ENCODE measurements around the gene BRD2. TPM values are rescaled to one million over a fixed set of nuclear protein-coding genes. Genes with fewer than 3 reads are reported as not detected.
"Not testable (repeated sequence)": the region's sequence is repeated elsewhere in the genome, so short reads cannot be mapped to it uniquely, and the experiment has no call there.

The BRD2 gene
- total RNA-seq (ENCODE audit: insufficient read depth, low replicate concordance), result 73.7 TPM

DNA sequence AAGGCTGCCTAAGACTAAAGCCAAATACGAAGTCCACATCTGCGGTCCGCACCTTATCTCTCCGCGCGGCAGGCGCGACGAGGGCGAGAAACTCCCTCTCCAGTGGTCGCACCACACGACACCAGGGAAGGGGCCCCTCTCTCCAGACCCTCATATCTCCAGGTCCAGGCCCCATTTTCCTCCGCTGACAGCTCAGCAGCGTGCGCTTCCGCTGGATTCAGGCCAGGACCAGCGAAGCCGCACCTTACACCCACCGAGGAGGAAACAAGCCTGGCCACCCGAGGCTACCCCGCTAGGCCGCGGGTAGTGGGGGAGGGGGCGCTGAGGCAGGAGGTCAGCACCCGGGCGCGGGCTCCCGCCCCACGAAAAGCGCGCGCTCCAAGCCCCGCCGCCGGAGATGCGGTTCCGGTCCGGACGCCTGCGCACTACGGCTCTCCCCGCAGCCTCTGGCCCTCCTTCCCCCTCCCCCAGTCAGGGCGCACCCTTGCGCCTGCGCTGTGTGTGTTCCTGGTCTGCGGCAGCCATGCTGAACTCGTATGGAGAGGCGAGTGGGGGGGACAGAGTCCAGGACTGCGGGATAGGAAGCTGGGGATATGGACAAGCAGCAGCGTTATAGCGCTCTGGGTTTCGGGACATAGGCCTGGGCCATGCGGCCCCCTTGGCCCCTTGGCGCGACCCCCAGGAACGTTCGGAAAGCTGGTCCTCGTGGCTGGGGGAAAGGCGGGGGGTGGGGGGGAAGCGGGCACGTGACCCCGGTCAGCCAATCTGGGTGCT, at the start of gene BRD2:
BRD2 (plus strand) TSS at position 502 of the 774 bp plus-strand sequence. CDS start 4,305 bp downstream, outside the sequence.
- DNase-seq (ENCODE audit: low spot score), result peak; percentile 99

DNA sequence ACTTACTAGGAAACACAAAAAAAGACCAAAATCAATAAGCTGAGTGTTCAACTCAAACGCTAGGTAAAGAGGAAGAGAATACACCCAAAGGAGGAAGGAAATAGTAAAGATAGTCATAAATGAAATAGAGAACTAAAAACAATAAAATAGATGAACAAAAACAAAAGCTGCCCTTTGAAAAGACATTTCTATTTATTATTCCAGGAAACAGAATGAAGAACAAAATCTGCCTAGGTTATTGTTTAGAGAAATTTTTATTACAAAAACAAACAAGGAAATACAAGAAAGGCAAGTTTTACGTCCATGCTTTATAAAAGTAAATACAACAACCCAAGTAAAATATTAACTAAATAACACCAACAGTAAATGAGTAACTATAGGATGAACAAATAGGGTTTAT, 47.7 kb upstream of the BRD2 start:
- no peak for DNase-seq (ENCODE audit: low spot score)

DNA sequence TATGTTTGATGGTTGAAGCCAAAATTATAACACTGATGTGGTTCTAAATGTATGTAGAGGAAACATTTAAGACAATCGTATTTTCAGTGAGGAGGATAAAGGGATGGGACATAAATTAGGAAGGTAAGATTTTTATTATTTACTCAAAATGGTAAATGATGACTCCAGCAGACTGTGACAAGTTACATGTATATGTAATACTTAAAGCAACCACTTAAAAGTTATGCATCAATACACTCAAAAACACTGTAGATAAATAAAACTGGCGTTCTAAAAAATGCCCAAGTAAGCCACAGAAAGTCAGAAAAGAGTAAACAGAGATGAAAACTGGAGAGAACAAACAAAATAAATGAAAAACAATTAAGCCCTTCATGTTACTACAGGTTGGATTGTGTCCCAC, 46.3 kb upstream of the BRD2 start:
- no peak for DNase-seq (ENCODE audit: low spot score)

DNA sequence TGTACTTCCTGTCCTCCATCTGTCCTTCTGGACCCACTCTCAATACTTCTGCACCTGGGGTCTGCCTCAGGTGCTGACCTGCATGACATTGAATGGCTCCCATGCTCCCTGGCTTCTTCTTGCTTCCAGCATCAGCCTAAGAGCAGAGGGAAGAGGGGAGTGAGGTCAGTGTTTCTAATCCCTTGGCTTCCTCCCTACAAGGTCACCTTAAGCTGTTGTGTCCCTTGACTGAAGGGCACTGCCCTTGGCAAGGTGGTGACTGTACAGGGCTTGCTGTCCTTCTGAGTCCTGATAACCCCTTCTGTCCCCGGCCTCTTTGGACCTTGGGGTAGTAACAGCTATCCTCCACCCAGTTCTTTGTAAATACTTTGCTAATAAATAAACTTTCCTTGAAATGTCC, 37.2 kb upstream of the BRD2 start:
- no peak for DNase-seq (ENCODE audit: low spot score)

- no peak for DNase-seq (ENCODE audit: low spot score)
These were observed 36.1 kb upstream of the BRD2 start for GRCh38 chr6:32932132-32932868.

- DNase-seq (ENCODE audit: low spot score), result peak; percentile 75
These were observed 34.7 kb upstream of the BRD2 start for GRCh38 chr6:32933661-32934085.

DNA sequence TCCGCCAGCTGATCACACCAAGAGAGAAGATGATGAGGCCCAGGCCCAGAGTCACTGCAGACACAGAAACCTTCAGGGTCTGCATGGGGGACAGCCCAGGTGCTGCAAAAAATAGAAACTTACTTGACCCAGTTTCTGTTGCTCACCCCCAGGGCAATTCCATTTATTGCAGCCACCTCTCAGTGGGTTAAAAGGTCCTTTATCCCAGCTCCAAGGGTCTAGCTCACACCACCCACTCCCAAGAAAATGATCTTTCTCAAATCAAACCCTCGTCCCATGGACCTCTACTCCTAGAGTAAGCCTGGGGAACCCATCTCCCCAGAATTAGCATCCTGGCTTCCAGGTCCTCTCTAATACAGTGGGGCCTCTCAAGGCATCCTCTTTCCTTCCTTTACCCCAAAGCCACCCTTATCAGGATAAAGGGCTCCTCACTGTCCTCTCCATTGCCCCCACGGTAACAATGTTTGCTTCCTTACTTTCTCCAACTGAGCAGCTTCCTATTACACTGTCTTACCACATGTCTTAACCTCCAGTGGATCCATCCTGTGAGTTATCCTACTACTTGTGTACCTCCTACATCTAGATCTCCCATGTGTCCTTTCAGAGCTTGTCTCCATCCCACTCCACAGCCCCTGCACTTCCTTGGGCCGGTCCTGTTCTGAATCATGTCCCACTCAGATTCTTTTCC, 32.7 kb upstream of the BRD2 start:
- no peak for DNase-seq (ENCODE audit: low spot score)

DNA sequence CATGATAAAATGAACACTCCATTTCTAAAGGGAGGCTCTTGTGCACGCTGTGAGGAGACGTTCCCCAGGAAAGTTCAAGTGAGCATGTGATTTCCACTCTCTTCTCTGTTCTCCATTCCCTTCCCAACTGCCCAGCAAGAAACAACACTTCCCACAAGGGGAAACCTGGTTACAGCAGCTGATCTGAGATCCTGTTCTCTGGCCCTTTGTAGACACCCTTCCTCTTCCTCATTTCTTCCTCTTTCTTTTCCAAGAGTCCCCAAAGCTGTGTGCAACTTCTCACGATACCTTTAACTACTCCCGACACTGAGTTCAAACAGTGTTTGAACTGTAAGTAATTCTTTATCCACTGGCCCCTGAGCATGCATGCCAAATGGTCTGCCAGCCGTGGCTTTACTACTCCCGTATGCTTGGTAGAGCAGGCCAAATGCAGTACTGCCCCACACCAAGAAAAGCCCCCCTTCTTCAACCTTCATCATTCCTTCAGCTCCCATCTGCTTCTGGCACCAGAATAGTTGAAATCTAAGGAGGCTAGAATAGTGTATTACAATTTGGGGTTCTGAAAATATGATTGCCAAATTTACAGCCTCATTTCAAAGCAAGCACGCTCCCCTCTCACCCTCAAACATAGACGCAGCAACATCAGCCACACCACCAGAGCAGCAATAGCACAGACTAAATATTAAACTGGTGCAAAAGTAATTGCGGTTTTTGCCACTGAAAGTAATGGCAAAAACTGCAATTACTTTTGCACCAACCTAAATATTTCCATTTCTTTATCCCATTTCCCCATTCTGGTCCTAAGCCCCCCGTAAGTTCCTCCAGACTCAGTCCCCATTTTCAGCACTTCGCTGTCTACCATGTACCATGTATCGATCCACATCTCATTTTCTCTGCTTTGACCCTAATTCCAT, 31.9 kb upstream of the BRD2 start:
- no peak for DNase-seq (ENCODE audit: low spot score)

DNA sequence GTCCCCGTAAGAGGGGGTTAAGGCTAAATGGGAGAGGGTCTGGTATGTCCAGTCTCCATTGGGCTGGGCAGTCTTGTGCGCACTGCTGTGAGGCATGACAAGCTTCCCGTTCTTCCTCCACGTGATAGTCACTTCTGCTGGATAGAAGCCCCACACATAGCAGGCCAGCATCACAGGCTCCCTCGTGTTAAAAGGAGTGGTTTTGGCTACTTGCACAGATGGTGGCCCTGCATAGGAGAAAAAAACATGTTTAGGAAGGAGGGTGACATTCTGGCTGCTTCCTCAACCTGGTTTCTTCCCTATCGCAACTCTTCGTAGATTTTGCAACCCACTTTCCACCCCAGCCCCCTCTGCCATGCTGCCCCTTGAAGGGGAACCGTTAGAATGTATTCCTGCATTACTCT, 31.2 kb upstream of the BRD2 start:
- peak; percentile 17 for DNase-seq (ENCODE audit: low spot score)

DNA sequence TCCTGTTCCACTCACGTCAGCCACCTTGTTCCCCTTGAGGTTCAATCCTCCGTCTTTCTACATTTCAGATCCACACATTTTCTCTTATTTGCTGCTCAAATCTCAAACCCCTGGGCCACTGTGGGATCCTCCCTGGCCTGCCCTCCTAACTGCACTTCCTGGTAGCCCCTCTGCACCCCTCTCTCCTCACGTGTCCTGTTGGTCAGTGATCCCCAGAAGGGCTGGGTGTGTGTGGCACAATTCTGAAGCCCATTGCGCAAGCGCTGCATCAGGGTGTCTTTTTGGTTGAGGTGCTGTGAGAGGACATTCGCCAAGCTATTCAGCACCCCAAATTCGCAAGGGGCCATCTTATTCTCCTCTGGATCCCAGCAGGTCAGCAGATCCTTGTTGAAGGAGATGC, 29.9 kb upstream of the BRD2 start:
- DNase-seq (ENCODE audit: low spot score), result no peak

- DNase-seq (ENCODE audit: low spot score), result peak; percentile 85
These were observed 27.7 kb upstream of the BRD2 start, which contains the start of gene HLA-DMB for GRCh38 chr6:32940656-32941213. Gene HLA-DMB, minus strand, starts transcription at chr6:32941028. Its CDS starts 221 bp downstream, at chr6:32940807.

DNA sequence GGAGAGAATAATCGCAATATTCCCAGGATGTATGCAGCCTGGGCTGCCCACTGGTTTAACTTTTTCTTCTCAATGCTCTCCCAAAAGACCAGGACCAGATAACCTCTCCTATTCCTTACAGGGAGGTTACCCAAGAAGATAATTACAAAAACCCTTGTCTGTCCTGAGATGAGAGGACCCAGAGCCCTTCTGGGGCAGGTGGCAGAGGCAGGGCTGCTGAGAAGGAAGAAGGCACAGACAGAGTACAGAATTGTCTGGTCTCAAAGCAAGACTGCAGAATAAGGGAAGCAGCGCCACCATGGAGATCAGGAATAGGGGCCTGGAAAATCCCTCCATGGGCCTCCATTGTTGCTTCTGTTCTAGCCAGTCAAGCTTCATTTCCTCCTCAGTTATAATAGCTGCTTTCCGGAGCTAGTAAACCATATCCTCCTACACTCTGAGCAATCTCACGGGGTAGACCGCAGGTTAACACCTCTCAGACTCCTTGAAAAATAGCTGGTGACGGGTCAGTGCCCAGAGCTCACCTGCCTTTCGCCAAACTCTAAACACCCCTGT, 27.1 kb upstream of the BRD2 start:
- no peak for DNase-seq (ENCODE audit: low spot score)

DNA sequence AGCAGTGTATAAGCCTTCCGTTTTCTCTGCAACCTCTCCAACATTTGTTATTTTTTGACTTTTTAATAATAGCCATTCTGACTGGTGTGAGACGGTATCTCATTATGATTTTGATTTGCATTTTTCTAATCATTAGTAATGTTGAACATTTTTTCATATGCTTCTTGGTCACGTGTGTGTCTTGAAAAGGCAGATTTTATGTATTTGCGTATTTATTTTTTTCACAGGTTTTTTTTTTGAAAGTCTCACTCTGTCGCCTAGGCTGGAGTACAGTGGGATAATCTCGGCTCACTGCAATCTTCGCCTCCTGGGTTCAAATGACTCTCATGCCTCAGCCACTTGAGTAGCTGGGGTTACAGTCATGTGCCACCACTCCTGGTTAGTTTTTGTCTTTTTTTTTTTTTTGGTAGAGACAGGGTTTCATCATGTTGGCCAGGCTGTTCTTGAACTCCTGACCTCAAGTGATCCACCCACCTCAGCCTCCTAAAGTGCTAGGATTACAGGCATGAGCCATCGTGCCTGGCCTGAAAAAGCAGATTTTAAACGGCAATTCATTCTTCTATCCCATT, 25.8 kb upstream of the BRD2 start:
- DNase-seq (ENCODE audit: low spot score), result not testable (repeated sequence)

DNA sequence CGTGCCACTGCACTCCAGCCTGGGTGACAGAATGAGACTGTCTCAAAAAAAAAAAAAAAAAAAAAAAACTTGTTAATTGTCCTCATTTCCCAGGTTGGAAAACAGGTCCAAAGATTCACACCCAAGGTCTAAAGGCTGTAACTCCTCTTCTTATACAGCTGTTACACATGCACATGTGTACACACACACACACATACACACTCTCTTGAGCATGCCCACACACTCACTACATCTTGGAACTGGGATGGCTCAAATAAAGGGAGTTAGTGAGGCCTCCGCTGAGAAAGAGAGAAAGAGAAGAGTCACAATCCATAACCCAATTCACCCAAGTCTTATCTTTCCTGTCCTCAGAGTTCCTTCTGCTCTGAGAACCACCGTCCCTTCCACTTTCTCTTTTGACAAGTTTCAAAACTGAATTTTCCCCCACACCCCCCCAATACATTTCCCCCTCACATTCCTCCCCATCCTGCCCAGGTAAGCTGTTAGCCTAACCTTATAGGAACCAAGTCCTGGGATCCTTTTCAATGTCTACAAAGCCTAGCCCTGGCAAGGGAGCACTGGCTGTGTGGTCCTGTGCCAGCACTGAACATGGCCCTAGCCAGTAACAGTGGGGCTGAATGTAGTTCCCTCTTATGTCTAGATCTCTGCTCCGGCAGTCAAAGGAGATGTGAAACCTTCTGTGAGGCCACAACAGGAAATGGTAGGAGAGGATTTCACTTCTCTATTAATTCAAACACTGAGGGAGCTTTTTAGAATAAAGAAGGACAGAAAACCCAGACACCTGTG, 24.3 kb upstream of the BRD2 start:
- DNase-seq (ENCODE audit: low spot score), result peak; percentile 40

- DNase-seq (ENCODE audit: low spot score), result no peak
These were observed 23.2 kb upstream of the BRD2 start for GRCh38 chr6:32945108-32945760.

DNA sequence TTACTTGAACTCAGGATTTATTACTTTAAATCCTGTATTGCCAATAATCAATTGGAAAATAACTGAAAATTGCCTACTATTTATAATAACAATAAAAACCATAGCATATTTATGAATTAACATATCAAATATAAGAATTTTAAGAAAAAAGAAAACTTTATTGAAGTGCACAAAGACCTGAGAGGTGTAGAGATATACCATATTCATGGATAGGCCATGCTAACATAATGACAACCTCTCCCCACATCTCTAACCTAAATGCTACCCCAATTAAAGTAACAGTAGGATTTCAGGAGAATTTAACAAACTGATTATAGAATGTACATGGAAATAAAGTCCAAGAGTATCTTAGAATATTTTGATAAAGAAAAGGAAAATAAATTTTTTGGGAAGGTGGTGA, 22.4 kb upstream of the BRD2 start:
- no peak for DNase-seq (ENCODE audit: low spot score)

DNA sequence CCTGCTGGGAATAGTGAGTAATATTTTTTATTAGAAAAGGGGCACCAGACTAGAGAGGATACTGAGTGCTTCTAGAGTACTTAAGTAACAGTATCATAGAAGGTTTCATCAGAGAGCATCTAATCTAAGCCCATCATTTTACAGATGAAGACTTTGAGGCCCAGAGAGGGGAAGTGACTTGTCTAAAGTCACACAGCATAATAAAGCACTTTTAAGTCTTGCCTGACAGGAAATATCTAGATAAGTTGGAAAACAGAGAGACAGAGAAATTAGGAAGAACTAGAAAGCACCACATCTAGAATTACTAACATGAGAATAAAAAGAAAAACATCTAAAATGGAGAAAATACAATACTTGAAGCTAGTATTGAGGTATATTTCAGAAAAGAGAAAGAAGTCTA, 21.5 kb upstream of the BRD2 start:
- DNase-seq (ENCODE audit: low spot score), result no peak

DNA sequence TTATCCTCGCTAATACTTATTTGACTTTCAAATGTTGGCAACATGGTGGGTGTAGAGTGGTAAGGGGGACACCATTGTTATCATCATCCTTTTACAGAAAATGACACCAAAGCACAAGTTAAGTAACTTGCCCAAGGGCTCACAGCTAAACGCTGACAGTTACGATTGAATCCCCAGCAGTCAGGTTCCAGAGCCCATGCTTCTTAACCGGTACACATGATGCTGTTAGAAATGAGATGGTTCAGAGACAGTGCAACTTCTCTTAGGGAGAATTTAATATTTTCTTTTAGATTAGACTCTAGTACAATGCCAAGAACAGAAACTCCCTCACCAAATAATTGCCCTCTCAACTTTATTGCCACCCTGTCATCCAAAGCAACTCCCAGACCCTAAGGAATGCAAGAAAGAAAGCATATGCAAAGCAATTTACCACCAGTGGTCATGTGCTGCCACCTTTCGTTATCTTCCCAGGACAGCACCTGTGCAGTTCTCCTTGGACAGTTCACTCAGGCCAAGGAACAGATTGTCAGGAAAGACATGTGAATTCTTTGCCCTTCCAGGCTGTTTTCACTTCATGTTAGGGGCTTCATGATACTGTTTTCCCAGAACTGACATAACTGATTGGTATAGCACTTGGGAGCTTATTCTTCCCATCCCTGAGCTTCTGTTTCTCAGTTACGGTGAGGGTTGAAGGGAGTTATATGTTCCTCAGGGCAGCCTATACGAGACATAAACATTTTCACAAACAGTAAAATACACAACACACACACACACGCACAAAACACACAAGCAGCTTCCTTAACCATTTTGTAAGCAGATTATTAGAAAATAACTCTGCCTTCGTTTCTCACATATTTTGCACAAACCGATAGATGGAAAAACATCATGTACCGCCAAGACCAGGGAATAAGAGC, 20.6 kb upstream of the BRD2 start:
- peak; percentile 33 for DNase-seq (ENCODE audit: low spot score)
